HG02884 (cell line): ENCODE results near the gene COBLL1.

Source experiments
- ATAC-seq: cut with Tn5 transposase; IDR thresholded peaks from one replicate; pipeline ENCODE4 v1.9.1; 2021; ENCODE audit warnings: mild to moderate bottlenecking, moderate library complexity; ENCODE audit not compliant: unreplicated experiment

COBLL1 gene

GRCh38 chr2:164821338-164821737 is 20.3 kb downstream of the COBLL1 start:
- ATAC-seq = no peak

- ATAC-seq = no peak
Observed at GRCh38 chr2:164818149-164819136, 23.2 kb downstream of the COBLL1 start.

- no peak for ATAC-seq
Observed at GRCh38 chr2:164816900-164817299, 24.7 kb downstream of the COBLL1 start.

- ATAC-seq = no peak
Observed at GRCh38 chr2:164816046-164816445, 25.6 kb downstream of the COBLL1 start.

- ATAC-seq = no peak
Observed at GRCh38 chr2:164815071-164815793, 26.4 kb downstream of the COBLL1 start.

- no peak for ATAC-seq
Observed at GRCh38 chr2:164813535-164813934, 28.1 kb downstream of the COBLL1 start.

- no peak for ATAC-seq
Observed at GRCh38 chr2:164812378-164812777, 29.2 kb downstream of the COBLL1 start.

GRCh38 chr2:164811819-164812218 is 29.8 kb downstream of the COBLL1 start:
- no peak for ATAC-seq

GRCh38 chr2:164810843-164811242 is 30.8 kb downstream of the COBLL1 start:
- no peak for ATAC-seq

- no peak for ATAC-seq
Observed at GRCh38 chr2:164808776-164809175, 32.8 kb downstream of the COBLL1 start.

GRCh38 chr2:164803776-164804466 is 37.7 kb downstream of the COBLL1 start:
- no peak for ATAC-seq

- no peak for ATAC-seq
Observed at GRCh38 chr2:164802095-164802707, 39.4 kb downstream of the COBLL1 start.

- ATAC-seq = no peak
Observed at GRCh38 chr2:164800572-164800971, 41.1 kb downstream of the COBLL1 start.

GRCh38 chr2:164797627-164798026 is 44.0 kb downstream of the COBLL1 start:
- ATAC-seq = no peak

GRCh38 chr2:164796999-164797398 is 44.6 kb downstream of the COBLL1 start:
- no peak for ATAC-seq

GRCh38 chr2:164794432-164795231 is 47.0 kb downstream of the COBLL1 start:
- ATAC-seq = no peak

- no peak for ATAC-seq
Observed at GRCh38 chr2:164794016-164794415, 47.6 kb downstream of the COBLL1 start.

- ATAC-seq = no peak
Observed at GRCh38 chr2:164793529-164793928, 48.1 kb downstream of the COBLL1 start.

GRCh38 chr2:164792316-164793170 is 49.1 kb downstream of the COBLL1 start:
- no peak for ATAC-seq
